H9 (cell line): ENCODE data around the gene GLRX2. TPM values are rescaled to one million over a fixed set of nuclear protein-coding genes. Genes with fewer than 3 reads are reported as not detected.

Experiments
- DNase-seq: peaks from one replicate; pipeline ENCODE4 v3.0.0-alpha.2; 2017
- H2AFZ ChIP-seq: one replicate; pipeline ENCODE4 v1.6.1; 2013; ENCODE audit warnings: mild to moderate bottlenecking, low read length, control low read depth, moderate library complexity
- H2AK5ac ChIP-seq: 2 replicates; pipeline ENCODE4 v1.6.1; 2013; ENCODE audit warnings: low read length, control low read depth, mixed read lengths; ENCODE audit not compliant: insufficient read length
- H2BK120ac ChIP-seq: one replicate; pipeline ENCODE4 v1.6.1; 2013; ENCODE audit warnings: low read depth, mild to moderate bottlenecking, low read length, control low read depth, inconsistent platforms; ENCODE audit not compliant: poor library complexity, severe bottlenecking
- H2BK12ac ChIP-seq: 2 replicates; pipeline ENCODE4 v1.6.1; 2013; ENCODE audit warnings: low read length, control low read depth, mixed read lengths, low read depth; ENCODE audit not compliant: insufficient read length
- H2BK15ac ChIP-seq: 2 replicates; pipeline ENCODE4 v1.6.1; 2013; ENCODE audit warnings: low read depth, low read length, control low read depth
- H2BK20ac ChIP-seq: one replicate; pipeline ENCODE4 v1.6.1; 2013; ENCODE audit warnings: low read depth, mild to moderate bottlenecking, low read length, control low read depth, inconsistent platforms; ENCODE audit not compliant: poor library complexity, severe bottlenecking
- H2BK5ac ChIP-seq: 2 replicates; pipeline ENCODE4 v1.6.1; 2013; ENCODE audit warnings: low read length, control low read depth, mixed read lengths; ENCODE audit not compliant: insufficient read length
- H3K14ac ChIP-seq: 2 replicates; pipeline ENCODE4 v1.6.1; 2013; ENCODE audit warnings: low read length, control low read depth; ENCODE audit not compliant: insufficient read depth
- H3K18ac ChIP-seq: 2 replicates; pipeline ENCODE4 v1.6.1; 2013; ENCODE audit warnings: low read depth, mild to moderate bottlenecking, mixed read lengths, low read length, control low read depth; ENCODE audit not compliant: insufficient read length
- H3K23ac ChIP-seq: 2 replicates; pipeline ENCODE4 v1.6.1; 2013; ENCODE audit warnings: low read length, control low read depth, mixed read lengths, low read depth; ENCODE audit not compliant: insufficient read length
- H3K23me2 ChIP-seq: 2 replicates; pipeline ENCODE4 v1.6.1; 2013; ENCODE audit warnings: low read depth, mild to moderate bottlenecking, mixed read lengths, low read length, control low read depth; ENCODE audit not compliant: insufficient read length, poor library complexity, severe bottlenecking
- H3K27ac ChIP-seq: 2 replicates; pipeline ENCODE4 v1.5.1; 2013; ENCODE audit warnings: low read length, control low read depth, mixed read lengths, low read depth; ENCODE audit not compliant: insufficient read length
- H3K27me3 ChIP-seq: 2 replicates; pipeline ENCODE4 v1.6.1; 2013; ENCODE audit warnings: low read length, control low read depth, inconsistent platforms; ENCODE audit not compliant: insufficient read depth
- H3K4ac ChIP-seq: 2 replicates; pipeline ENCODE4 v1.6.1; 2013; ENCODE audit warnings: low read depth, mild to moderate bottlenecking, control low read depth, inconsistent platforms, low read length, moderate library complexity
- H3K4me1 ChIP-seq: 2 replicates; pipeline ENCODE4 v1.6.1; 2013; ENCODE audit warnings: low read length, control low read depth, inconsistent platforms; ENCODE audit not compliant: insufficient read depth
- H3K4me2 ChIP-seq: 2 replicates; pipeline ENCODE4 v1.6.1; 2013; ENCODE audit warnings: low read length, control low read depth, mixed read lengths; ENCODE audit not compliant: insufficient read length, insufficient read depth
- H3K56ac ChIP-seq: 2 replicates; pipeline ENCODE4 v1.6.1; 2013; ENCODE audit warnings: low read depth, mild to moderate bottlenecking, mixed read lengths, low read length, control low read depth; ENCODE audit not compliant: insufficient read length
- H3K79me1 ChIP-seq: 2 replicates; pipeline ENCODE4 v1.6.1; 2013; ENCODE audit warnings: low read depth, mild to moderate bottlenecking, moderate library complexity, low read length, control low read depth, inconsistent platforms; ENCODE audit not compliant: insufficient read depth, poor library complexity, severe bottlenecking
- H3K79me2 ChIP-seq: 2 replicates; pipeline ENCODE4 v1.6.1; 2013; ENCODE audit warnings: low read length, control low read depth, inconsistent platforms; ENCODE audit not compliant: insufficient read depth
- H3K9ac ChIP-seq: 2 replicates; pipeline ENCODE4 v1.6.1; 2013; ENCODE audit warnings: low read length, control low read depth, mixed read lengths; ENCODE audit not compliant: insufficient read length; ENCODE audit errors: extremely low read depth
- H3K9me3 ChIP-seq: one replicate; pipeline ENCODE4 v1.6.1; 2013; ENCODE audit warnings: low read depth, low read length, inconsistent platforms; ENCODE audit not compliant: control insufficient read depth
- H3T11ph ChIP-seq: one replicate; pipeline ENCODE4 v1.6.1; 2013; ENCODE audit warnings: mild to moderate bottlenecking, low read length, control low read depth, inconsistent platforms
- H4K20me1 ChIP-seq: one replicate; pipeline ENCODE4 v1.6.1; 2013; ENCODE audit not compliant: control insufficient read depth, insufficient read length, insufficient read depth
- H4K5ac ChIP-seq: 2 replicates; pipeline ENCODE4 v1.6.1; 2013; ENCODE audit warnings: low read depth, mild to moderate bottlenecking, mixed read lengths, low read length, control low read depth; ENCODE audit not compliant: insufficient read length
- H4K8ac ChIP-seq: replicated peaks from 2 replicates; pipeline ENCODE4 v1.6.1; 2013; ENCODE audit warnings: low read length, control low read depth, mixed read lengths, low read depth; ENCODE audit not compliant: insufficient read length
- H4K91ac ChIP-seq: 2 replicates; pipeline ENCODE4 v1.6.1; 2013; ENCODE audit warnings: low read depth, mild to moderate bottlenecking, moderate library complexity, mixed read lengths, low read length, control low read depth; ENCODE audit not compliant: insufficient read length
- H3K27ac Mint-ChIP-seq, 3 experiments: 2 replicates in 2 of 3; 3 replicates in 1 of 3; pipeline ENCODE4 v1.8.0; 2020 to 2021; ENCODE audit warnings: mixed read lengths in 3 of 3, mild to moderate bottlenecking in 1 of 3, moderate library complexity in 1 of 3
- H3K27me3 Mint-ChIP-seq: 2 replicates; pipeline ENCODE4 v1.8.0; 2021; ENCODE audit warnings: low read depth, mild to moderate bottlenecking, moderate library complexity, mixed read lengths
- H3K36me3 Mint-ChIP-seq, 3 experiments: 2 replicates in 2 of 3; 3 replicates in 1 of 3; pipeline ENCODE4 v1.8.0; 2020 to 2021; ENCODE audit warnings: low read depth in 3 of 3, mixed read lengths in 3 of 3; ENCODE audit not compliant: insufficient read depth in 1 of 3
- H3K4me1 Mint-ChIP-seq, 2 experiments: 2 replicates each; pipeline ENCODE4 v1.8.0; 2020; ENCODE audit warnings: mixed read lengths in 2 of 2
- H3K4me3 Mint-ChIP-seq, 2 experiments: 2 replicates in 1 of 2; 3 replicates in 1 of 2; pipeline ENCODE4 v1.8.0; 2020 to 2021; ENCODE audit warnings: mild to moderate bottlenecking in 2 of 2, mixed read lengths in 2 of 2, moderate library complexity in 1 of 2
- H3K9me3 Mint-ChIP-seq, 2 experiments: 2 replicates in 1 of 2; 3 replicates in 1 of 2; pipeline ENCODE4 v1.8.0; 2020; ENCODE audit warnings: mild to moderate bottlenecking in 2 of 2, mixed read lengths in 2 of 2, moderate library complexity in 1 of 2
- CTCF ChIP-seq: fragments of 200-600 bp; sonication (generic); conservative IDR thresholded peaks from 3 replicates; pipeline ENCODE4 v1.8.0; 2021; ENCODE audit warnings: antibody characterized with exemption, mild to moderate bottlenecking
- WGBS: extraction: QIAGEN DNeasy Blood & Tissue Kit; methylation state at CpG from one replicate; pipeline ENCODE4 v1.1.7; 2013; ENCODE audit warnings: missing lambda C conversion rate, low lambda C conversion rate, mixed read lengths; ENCODE audit not compliant: insufficient read length; ENCODE audit errors: extremely low coverage; 5-methylcytosine and 5-hydroxymethylcytosine counted together
- total RNA-seq: library from RNA; stranded (reverse); gene quantifications from 2 replicates; pipeline ENCODE4 v1.2.1, GENCODE V29; 2021

GLRX2 gene
- total RNA-seq, 1 experiment from 2014 or later: 10.1 TPM

DNA sequence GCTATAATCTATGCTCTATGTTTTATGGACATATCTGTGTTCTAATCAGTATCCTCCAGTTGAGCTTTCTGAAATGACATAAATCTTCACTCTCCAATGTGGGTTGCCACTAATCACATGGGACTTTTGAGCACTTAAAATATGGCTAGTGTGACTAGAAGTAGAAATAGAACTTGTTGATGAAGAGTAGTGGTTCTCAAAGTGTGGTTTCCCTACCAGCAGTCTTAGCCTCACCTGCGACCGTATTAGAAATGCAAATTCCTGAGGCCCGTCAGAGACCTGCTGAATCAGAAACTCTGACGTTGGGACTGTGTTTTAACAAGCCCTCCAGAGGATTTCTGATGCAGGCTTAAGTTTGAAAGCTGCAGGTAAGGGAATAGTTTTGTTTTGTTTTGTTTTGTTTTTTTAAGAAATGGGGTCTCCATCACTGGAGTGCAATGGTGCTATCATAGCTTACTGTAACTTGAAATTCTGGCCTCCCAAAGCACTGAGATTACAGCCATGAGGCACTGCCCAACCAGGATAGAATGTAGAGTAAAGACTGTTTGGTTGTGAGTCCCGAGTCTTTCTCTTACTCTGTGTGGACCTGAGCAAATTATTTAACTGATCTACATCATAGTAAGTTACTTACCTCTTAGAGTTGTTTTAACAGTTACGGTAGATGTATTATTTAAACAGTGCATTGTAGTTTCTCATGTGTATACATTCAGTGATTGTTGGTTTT is 21.7 kb downstream of the GLRX2 start:
- Mint-ChIP-seq H3K9me3 (no peaks in the 10 kb centered on the region), H3K4me3 (no peak overlapping the region), H3K27ac (peak overlapping the region in 2 of 3 experiments; percentile 7 to 84; a peak in 2 of 7 replicates), H3K27me3 (no peaks in the 10 kb centered on the region), H3K4me1 (peaks cover 4% of the 10 kb centered on the region in 2 experiments; a peak in 3 of 4 replicates), H3K36me3 (peaks cover 11 to 54% (median 53%) of the 10 kb centered on the region in 3 experiments; a peak in 6 of 7 replicates)
- Histone ChIP-seq H2AK5ac (no peak overlapping the region), H2BK15ac (no peak overlapping the region), H3K23me2 (no peaks in the 10 kb centered on the region), H3K4me2 (no peak overlapping the region), H2BK12ac (no peak overlapping the region), H3K4me1 (no peaks in the 10 kb centered on the region), H3K14ac (no peak overlapping the region), H3K18ac (no peak overlapping the region), H3K9me3 (no peaks in the 10 kb centered on the region), H2BK120ac (no peak overlapping the region), H2BK5ac (no peak overlapping the region), H3K27me3 (no peaks in the 10 kb centered on the region), H4K5ac (no peak overlapping the region), H3K9ac (no peak overlapping the region), H3K56ac (no peak overlapping the region), H3K79me2 (no peaks in the 10 kb centered on the region), H3K23ac (no peak overlapping the region), H4K91ac (no peak overlapping the region), H4K20me1 (no peaks in the 10 kb centered on the region), H3T11ph (no peak overlapping the region), H3K4ac (no peak overlapping the region), H3K27ac (no peak overlapping the region), H2AFZ (no peak overlapping the region), H4K8ac (no peak overlapping the region), H2BK20ac (no peak overlapping the region), H3K79me1 (no peaks in the 10 kb centered on the region)
- no peak for DNase-seq
- no CpG with 5 or more reads among the region's 6 CpGs for WGBS
- no peak for TF ChIP-seq CTCF
